ENCODE results near the gene GPC6.

GPC6 gene

DNA sequence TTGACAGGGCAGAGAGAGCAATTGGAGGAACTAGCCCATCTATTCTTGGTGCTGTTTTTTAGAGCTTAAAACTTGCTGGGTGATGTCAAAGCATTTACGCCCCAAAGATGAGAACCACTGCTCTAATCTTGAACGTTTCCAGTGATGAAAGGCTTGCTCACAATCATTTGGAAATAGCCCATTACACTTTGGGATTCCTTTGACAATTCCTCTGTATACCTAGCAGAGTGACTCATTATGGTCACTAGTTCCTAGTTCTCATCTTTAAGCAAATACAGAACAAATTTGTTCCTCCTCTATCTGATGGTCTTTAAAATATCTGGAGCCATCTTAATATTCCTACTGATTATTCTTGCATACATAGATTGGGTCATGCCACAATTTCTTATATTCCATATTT lies 112.3 kb downstream of the GPC6 start:
- TF ChIP-seq L3MBTL2 (conservative IDR thresholded peaks at IDR 0.05) (no peak), SP1 (IDR thresholded peaks at IDR 0.05) (no peak), CTBP1 (IDR thresholded peaks at IDR 0.05; ENCODE audit: borderline replicate concordance) (no peak), TARDBP (IDR thresholded peaks at IDR 0.05) (no peak), ZNF384 (IDR thresholded peaks at IDR 0.05) (no peak), LEF1 (IDR thresholded peaks at IDR 0.05; ENCODE audit: borderline replicate concordance) (no peak), HDGF (IDR thresholded peaks at IDR 0.05; ENCODE audit: borderline replicate concordance) (no peak), BHLHE40 (IDR thresholded peaks at IDR 0.05; ENCODE audit: borderline replicate concordance) (no peak), PKNOX1 (IDR thresholded peaks at IDR 0.05) (no peak), SUZ12 (IDR thresholded peaks at IDR 0.05) (no peak), FOXA1 (IDR thresholded peaks at IDR 0.05) (no peak)
- CTCF ChIA-PET = no interaction called here
- no peak for DNase-seq (ENCODE audit: extremely low spot score)
- POLR2A ChIA-PET = no interaction called here

GRCh38 chr13:93339550-93339949 lies 112.9 kb downstream of the GPC6 start:
- CTCF ChIA-PET = no interaction called here
- DNase-seq (ENCODE audit: extremely low spot score) = no peak
- TF ChIP-seq TARDBP (IDR thresholded peaks at IDR 0.05) (no peak), ZNF384 (IDR thresholded peaks at IDR 0.05) (no peak), PKNOX1 (IDR thresholded peaks at IDR 0.05) (no peak), BHLHE40 (IDR thresholded peaks at IDR 0.05; ENCODE audit: borderline replicate concordance) (no peak), SUZ12 (IDR thresholded peaks at IDR 0.05) (no peak), ELF4 (IDR thresholded peaks at IDR 0.05) (no peak), HDGF (IDR thresholded peaks at IDR 0.05; ENCODE audit: borderline replicate concordance) (no peak)
- POLR2A ChIA-PET = no interaction called here

- DNase-seq (ENCODE audit: extremely low spot score) = no peak
- CTCF ChIA-PET = no interaction called here
- POLR2A ChIA-PET = no interaction called here
- TF ChIP-seq ELF4 (IDR thresholded peaks at IDR 0.05) (no peak), NFRKB (IDR thresholded peaks at IDR 0.05) (no peak), PKNOX1 (IDR thresholded peaks at IDR 0.05) (no peak), TARDBP (IDR thresholded peaks at IDR 0.05) (no peak), FOXK2 (IDR thresholded peaks at IDR 0.05) (no peak), LEF1 (IDR thresholded peaks at IDR 0.05; ENCODE audit: borderline replicate concordance) (no peak), SUZ12 (IDR thresholded peaks at IDR 0.05) (no peak), FOXA1 (IDR thresholded peaks at IDR 0.05) (no peak), SP1 (IDR thresholded peaks at IDR 0.05) (no peak), BHLHE40 (IDR thresholded peaks at IDR 0.05; ENCODE audit: borderline replicate concordance) (no peak), L3MBTL2 (conservative IDR thresholded peaks at IDR 0.05) (no peak), CTBP1 (IDR thresholded peaks at IDR 0.05; ENCODE audit: borderline replicate concordance) (no peak), ZNF384 (IDR thresholded peaks at IDR 0.05) (no peak), FOXM1 (IDR thresholded peaks at IDR 0.05; ENCODE audit: borderline replicate concordance) (no peak), ARNT (IDR thresholded peaks at IDR 0.05) (no peak), HDGF (IDR thresholded peaks at IDR 0.05; ENCODE audit: borderline replicate concordance) (no peak)
Observed at GRCh38 chr13:93341517-93341916, 114.9 kb downstream of the GPC6 start.

DNA sequence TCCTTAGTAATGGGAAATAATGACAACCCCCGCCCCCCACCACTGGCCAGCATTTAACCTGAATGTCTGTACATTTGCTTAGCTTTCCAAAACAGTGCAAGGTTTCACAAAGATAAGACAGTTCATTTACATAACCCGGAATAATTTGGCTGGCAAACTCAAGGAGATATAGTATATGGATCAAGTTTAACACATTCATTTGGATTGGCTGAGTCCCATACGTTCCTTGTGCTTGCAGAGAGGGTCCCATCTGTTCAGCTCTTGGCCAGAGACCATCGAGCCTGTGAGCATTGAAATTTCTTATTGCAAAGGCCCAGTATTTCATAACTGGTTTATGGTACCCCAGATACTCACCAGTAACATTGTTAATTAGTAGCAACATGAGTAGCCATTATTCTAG lies 116.5 kb downstream of the GPC6 start:
- TF ChIP-seq FOXA1 (IDR thresholded peaks at IDR 0.05) (no peak), BHLHE40 (IDR thresholded peaks at IDR 0.05; ENCODE audit: borderline replicate concordance) (no peak), CTBP1 (IDR thresholded peaks at IDR 0.05; ENCODE audit: borderline replicate concordance) (no peak), TARDBP (IDR thresholded peaks at IDR 0.05) (no peak), FOXK2 (IDR thresholded peaks at IDR 0.05) (no peak), ARNT (IDR thresholded peaks at IDR 0.05) (no peak), LEF1 (IDR thresholded peaks at IDR 0.05; ENCODE audit: borderline replicate concordance) (no peak), SUZ12 (IDR thresholded peaks at IDR 0.05) (no peak), L3MBTL2 (conservative IDR thresholded peaks at IDR 0.05) (no peak), ELF4 (IDR thresholded peaks at IDR 0.05) (no peak), NFRKB (IDR thresholded peaks at IDR 0.05) (no peak), PKNOX1 (IDR thresholded peaks at IDR 0.05) (no peak), SP1 (IDR thresholded peaks at IDR 0.05) (no peak), FOXM1 (IDR thresholded peaks at IDR 0.05; ENCODE audit: borderline replicate concordance) (no peak), ZNF384 (IDR thresholded peaks at IDR 0.05) (no peak), HDGF (IDR thresholded peaks at IDR 0.05; ENCODE audit: borderline replicate concordance) (no peak)
- ChIA-PET CTCF (interaction anchor here (0.5 to 0.9 kb wide), 2 partner anchors 42 to 374 kb away, joined by 3 read pairs; no protein-coding TSS in a partner anchor), POLR2A (no interaction called here)
- no peak for DNase-seq (ENCODE audit: extremely low spot score)

- DNase-seq (ENCODE audit: extremely low spot score) = no peak
- ChIA-PET POLR2A (no interaction called here), CTCF (no interaction called here)
- TF ChIP-seq FOXM1 (IDR thresholded peaks at IDR 0.05; ENCODE audit: borderline replicate concordance) = no peak
Observed at GRCh38 chr13:93344048-93344705, 117.6 kb downstream of the GPC6 start.

GRCh38 chr13:93345024-93345423 lies 118.4 kb downstream of the GPC6 start:
- CTCF ChIA-PET = no interaction called here
- POLR2A ChIA-PET = no interaction called here
- TF ChIP-seq TARDBP (IDR thresholded peaks at IDR 0.05) = no peak
- TF ChIP-seq LEF1 (IDR thresholded peaks at IDR 0.05; ENCODE audit: borderline replicate concordance) = no peak
- no peak for TF ChIP-seq FOXM1 (IDR thresholded peaks at IDR 0.05; ENCODE audit: borderline replicate concordance)
- no peak for TF ChIP-seq SP1 (IDR thresholded peaks at IDR 0.05)
- TF ChIP-seq CTBP1 (IDR thresholded peaks at IDR 0.05; ENCODE audit: borderline replicate concordance) = no peak
- TF ChIP-seq L3MBTL2 (conservative IDR thresholded peaks at IDR 0.05) = no peak
- no peak for TF ChIP-seq PKNOX1 (IDR thresholded peaks at IDR 0.05)
- DNase-seq (ENCODE audit: extremely low spot score) = no peak
